GM18858 (cell line): ENCODE results near the gene ACVR1B.
"Not testable (repeated sequence)": the region's sequence is repeated elsewhere in the genome, so short reads cannot be mapped to it uniquely, and the experiment has no call there.

Experiments used
- ATAC-seq: cut with Tn5 transposase; IDR thresholded peaks from one replicate; pipeline ENCODE4 v1.9.1; 2021; ENCODE audit not compliant: unreplicated experiment

ACVR1B gene

DNA sequence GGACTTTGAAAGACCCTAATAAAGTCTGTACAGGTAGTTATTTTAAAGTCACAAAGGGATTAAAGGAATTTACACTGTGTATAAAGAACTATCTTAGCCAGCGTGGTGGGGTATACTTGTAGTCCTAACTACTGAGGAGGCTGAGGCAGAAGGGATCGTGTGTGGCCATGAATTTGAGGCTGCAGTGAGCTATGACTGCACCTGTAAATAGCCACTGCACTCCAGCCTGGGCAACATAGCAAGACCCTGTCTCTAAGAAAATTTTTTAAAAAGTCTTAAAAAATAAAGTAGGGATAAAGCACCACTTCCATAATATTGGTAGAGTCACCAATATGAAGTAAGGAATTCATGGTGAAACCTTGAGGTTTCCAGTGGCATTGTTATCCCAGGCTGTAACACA lies 18.1 kb downstream of the ACVR1B start:
- ATAC-seq: no peak

GRCh38 chr12:51970904-51971646 lies 19.6 kb downstream of the ACVR1B start:
- ATAC-seq: peak; percentile 90

DNA sequence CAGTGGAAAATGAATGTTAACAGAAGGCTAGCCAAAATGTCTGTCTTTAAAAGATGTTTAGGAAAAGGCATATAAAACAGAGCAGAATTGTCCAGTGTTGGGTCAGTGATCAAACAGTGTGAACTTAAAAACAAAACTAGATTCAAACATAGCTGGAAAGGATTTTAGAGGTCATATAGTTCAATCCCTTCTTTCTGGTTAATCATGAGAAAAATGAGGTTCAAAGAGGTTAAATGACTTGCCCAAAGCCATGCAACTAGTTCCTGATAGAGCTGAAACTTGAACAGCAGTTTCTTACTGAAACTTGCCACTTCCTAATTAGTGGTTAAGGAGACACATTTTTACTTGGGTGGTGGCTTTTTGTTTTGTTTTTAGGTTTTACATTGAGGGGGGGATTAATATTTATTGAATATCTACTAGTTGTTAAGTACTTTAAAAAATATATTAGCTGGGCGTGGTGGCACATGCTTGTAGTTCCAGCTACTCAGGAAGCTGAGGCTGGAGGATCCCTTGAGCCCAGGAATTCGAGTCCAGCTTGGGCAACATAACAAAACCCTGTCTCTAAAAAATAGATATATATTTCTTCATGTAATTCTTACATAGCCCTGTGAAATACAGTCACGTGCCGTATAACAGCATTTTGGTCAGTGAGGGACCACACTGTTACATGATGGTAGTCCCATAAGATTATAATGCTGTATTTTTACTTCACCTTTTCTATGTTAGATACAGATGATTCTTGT lies 20.4 kb downstream of the ACVR1B start:
- peak; percentile 34 for ATAC-seq

DNA sequence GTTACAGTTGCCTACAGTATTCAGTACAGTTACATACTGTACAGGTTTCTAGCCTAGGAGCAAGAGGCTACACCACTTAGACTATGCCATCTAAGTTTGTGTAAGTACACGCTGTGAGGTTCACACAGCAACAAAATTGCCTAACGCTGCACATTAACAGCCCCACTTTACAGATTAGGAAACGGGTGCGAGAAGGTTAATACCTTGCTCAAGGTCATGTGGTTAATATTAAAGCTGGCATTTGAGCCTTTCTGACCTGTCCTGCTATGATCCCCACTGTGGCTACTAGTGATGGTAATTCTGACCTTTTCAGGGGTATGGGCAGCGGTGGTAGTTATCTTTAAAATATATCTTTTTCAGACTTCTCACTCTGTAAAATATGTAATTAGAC lies 20.9 kb downstream of the ACVR1B start:
- ATAC-seq: no peak

DNA sequence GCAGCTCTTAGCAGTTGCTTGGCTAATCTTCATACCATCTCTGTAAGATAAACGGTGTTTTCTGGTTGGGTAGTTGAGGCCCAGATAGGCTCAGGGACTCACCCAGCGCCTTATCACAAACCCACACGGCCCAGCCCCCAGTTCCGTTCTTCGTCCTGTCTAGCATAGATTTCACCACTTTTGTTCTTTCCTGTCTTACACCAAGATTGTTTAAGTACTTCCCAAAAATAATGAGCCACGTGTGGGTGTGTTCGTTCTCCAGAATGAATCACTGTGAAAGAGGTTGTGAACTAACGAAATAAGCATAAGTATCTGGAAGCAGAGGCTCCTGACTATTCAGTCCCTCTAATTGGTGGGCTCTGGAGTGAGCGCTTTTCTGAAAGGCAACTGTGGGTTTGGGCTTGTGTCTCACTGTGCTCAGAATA lies 21.4 kb downstream of the ACVR1B start:
- no peak for ATAC-seq

- ATAC-seq: no peak
These were observed 22.1 kb downstream of the ACVR1B start for GRCh38 chr12:51973560-51973959.

DNA sequence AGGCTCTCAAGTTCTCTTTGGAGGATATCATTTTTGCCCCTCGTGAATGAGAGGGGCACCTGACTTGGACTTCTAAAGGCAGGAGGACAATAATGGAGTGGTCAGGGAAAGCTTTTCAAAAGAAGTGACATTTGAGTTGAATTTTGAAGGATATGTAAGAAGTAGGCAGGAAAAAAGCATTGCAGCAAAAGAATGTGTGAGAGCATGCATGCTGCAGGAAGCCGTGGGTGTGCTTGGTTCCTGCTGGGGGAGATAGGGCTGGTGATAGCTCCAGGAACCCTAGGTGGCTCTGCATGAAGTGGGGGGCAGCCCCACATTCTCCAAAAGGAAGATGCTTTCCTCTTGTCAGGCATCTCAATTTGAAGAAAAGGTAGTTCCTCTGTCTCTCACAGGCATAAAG lies 23.1 kb downstream of the ACVR1B start:
- ATAC-seq: no peak

DNA sequence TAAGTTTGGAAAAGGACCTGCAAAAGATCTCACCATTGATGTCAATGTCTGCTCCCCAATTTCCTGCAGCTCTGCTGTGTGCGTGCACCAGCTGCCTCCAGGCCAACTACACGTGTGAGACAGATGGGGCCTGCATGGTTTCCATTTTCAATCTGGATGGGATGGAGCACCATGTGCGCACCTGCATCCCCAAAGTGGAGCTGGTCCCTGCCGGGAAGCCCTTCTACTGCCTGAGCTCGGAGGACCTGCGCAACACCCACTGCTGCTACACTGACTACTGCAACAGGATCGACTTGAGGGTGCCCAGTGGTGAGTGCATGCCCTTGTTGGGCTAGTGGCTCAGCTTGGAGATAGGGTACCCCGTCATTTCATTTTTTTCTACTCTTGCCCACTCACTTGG lies 23.7 kb downstream of the ACVR1B start:
- ATAC-seq: no peak

DNA sequence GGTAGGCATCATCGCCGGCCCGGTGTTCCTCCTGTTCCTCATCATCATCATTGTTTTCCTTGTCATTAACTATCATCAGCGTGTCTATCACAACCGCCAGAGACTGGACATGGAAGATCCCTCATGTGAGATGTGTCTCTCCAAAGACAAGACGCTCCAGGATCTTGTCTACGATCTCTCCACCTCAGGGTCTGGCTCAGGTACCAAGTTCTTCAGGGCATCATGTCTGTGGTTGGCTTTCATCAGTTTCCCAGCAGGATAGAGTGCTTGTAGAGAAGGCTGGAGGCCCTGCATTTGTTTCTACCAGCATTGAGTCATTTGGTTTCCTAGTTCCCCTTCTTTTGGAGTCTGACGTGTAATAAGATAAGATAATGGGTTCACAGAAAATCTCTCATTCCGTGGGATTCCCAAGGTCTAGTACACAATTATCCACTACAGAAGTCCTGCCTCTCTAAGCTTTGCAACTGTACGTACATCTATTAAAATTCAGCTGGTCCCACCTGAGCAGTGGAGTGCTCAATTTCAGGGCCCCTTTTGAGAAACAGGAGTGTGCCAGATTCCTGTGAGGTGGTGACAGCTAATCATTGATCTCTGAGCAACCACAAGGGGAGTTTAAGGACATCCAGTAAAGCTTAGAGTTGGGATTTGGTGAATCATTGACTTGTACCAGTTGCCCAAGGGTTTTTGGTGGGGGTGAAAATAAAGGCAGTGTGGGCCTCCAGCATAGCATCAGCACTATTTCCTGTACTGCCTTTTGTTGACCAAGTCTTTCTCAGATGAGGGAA lies 25.1 kb downstream of the ACVR1B start:
- ATAC-seq: no peak

GRCh38 chr12:51977320-51977753 lies 25.8 kb downstream of the ACVR1B start:
- ATAC-seq: no peak

DNA sequence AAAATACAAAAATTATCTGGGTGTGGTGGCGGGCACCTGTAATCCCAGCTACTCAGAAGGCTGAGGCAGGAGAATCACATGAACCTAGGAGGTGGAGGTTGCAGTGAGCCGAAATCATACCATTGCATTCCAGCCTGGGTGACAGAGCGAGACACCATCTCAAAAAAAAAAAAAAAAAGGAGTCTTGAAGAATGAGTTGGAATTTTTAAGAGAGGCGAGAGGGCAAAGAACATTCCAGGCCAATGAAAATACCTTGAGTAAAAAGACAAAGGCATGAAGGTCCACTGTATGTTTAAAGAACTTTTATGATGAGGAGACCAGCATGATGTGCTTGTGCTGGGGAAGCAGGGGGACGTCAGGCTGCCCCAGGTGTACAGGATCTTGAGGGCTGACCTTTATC lies 27.8 kb downstream of the ACVR1B start:
- not testable (repeated sequence) for ATAC-seq

DNA sequence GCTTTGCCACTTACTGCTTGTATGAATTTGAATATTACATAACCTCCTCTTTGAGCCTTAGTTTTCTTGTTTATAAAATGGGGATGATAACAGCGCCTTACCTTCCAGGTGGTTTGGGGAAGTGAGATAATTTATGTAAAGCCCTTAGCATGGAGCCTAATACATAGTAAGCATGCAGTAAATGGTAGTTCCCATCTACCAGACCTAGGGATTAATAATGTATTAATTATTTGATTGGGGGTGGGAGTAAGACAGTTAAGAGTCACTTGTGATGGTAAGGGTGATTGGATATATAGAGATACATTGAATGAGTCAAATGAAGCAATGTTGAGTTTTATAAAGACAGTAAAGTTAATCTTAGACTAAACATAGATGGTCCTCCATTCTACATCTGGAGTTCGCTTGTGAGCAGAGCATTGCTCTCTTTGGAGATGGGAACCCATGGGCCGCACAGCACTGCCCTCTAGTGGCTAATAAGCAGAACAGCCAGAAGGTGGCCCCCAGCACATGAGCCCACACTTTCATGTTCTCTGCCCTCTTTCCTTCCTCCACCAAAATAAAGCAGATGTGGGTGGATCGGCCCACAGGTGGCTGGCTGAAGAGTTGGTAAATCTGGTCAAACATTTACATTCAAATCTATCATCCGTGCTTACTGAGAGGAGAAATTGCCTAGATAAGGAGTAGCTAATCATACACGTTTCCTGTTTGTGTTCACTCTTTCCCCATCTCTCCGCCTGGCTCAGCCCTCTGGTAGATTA lies 28.7 kb downstream of the ACVR1B start:
- ATAC-seq: peak; percentile 59

DNA sequence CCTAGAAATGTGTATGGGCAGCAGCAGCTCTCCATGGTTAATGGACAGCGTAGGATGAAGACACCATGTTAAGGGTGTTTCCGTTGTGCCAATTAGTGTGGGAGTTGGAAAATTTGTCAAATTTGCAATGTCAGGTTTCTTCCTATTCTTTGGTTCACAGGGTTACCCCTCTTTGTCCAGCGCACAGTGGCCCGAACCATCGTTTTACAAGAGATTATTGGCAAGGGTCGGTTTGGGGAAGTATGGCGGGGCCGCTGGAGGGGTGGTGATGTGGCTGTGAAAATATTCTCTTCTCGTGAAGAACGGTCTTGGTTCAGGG lies 29.3 kb downstream of the ACVR1B start:
- ATAC-seq: no peak

DNA sequence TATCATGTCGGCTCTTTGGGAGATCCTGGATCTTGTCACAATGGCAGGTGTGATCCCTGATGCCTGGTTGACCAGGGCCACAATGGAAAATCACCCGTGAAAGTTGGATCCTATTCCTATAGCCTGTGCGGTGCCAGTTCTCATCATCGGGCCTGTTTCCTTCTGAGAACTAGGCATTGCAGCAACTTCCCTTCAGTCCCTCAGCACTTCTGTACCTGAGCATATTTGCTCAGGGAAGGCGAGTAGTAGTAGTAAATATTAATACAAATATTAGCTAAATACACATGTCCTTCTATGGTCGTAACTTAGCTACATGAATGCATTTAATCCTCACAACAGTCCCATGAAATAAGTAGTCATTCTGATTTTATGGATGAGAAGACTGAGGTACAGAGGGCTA lies 33.2 kb downstream of the ACVR1B start:
- no peak for ATAC-seq

DNA sequence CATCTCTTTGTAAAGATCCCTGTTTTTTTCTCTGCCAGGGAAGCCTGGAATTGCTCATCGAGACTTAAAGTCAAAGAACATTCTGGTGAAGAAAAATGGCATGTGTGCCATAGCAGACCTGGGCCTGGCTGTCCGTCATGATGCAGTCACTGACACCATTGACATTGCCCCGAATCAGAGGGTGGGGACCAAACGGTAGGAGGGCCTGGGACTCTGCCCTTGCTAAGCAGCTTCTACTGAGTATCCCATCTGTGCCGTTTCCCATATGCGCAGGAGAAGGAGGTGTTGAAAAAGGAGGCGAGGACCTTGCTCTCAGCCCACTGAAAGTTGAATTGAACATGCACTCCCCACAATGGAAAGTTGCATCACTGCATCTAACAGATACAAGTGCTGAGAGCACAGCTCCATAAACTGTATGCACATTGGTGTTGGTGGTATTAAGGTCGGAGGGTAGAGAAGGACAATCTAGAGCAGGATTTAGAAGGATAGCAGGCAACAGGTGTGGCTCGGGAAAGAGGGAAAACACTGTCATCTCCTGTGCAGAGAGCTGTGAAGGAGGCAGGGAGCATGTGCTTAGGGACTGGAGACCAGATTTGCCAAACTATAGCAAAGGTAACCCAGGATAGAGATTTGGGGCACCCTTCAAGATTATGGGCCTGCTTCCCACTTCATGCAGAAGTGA lies 33.8 kb downstream of the ACVR1B start:
- ATAC-seq: no peak

GRCh38 chr12:51986834-51987233 lies 35.3 kb downstream of the ACVR1B start:
- ATAC-seq: no peak

- ATAC-seq: no peak
These were observed 40.7 kb downstream of the ACVR1B start for GRCh38 chr12:51992246-51992645.

- ATAC-seq: no peak
These were observed 43.0 kb downstream of the ACVR1B start for GRCh38 chr12:51994539-51994820.

GRCh38 chr12:51994959-51995358 lies 43.5 kb downstream of the ACVR1B start:
- no peak for ATAC-seq

- no peak for ATAC-seq
These were observed 45.6 kb downstream of the ACVR1B start for GRCh38 chr12:51997136-51997535.

DNA sequence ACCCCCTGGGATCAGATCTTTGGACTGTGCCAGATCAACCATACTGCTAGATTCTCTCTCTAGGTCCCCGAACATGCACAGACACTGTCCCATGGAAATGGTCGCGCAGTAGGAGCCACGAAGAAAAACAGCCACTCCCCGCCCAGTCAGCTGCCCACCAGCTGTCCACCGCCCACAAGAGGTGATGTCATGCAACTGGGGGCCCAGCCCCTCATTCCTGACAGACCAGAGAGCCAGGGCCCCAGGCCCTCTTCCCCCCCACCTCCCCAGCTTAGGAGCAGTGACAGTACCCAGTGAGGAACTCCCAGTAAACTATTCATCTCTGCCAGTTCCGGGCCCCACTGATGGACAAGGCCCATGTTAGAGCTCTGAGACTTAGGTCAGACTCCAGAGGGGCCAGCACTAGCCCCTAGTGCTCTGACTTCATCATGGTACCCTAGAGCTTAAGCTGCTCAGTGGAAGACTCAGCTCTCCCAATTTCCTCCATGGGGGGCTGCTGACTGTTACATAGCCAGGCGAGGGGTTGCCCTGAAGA lies 51.6 kb downstream of the ACVR1B start:
- ATAC-seq: no peak
